HUES48 (cell line): ENCODE results near the gene GART.

Source experiments
- H3K27ac ChIP-seq: one replicate; pipeline ENCODE4 v1.7.0; 2013; ENCODE audit warnings: low read depth, low read length, inconsistent platforms
- H3K27me3 ChIP-seq: 2 replicates; pipeline ENCODE4 v1.6.1; 2013; ENCODE audit warnings: mild to moderate bottlenecking, low read length; ENCODE audit not compliant: control insufficient read depth, insufficient read depth
- H3K36me3 ChIP-seq: 2 replicates; pipeline ENCODE4 v1.6.1; 2013; ENCODE audit warnings: low read length; ENCODE audit not compliant: control insufficient read depth, insufficient read depth
- H3K4me1 ChIP-seq: 2 replicates; pipeline ENCODE4 v1.6.1; 2013; ENCODE audit warnings: mild to moderate bottlenecking, low read length; ENCODE audit not compliant: control insufficient read depth, insufficient read depth
- H3K4me3 ChIP-seq: 2 replicates; pipeline ENCODE4 v1.5.1; 2013; ENCODE audit warnings: mild to moderate bottlenecking, low read depth, low read length
- H3K9ac ChIP-seq: 2 replicates; pipeline ENCODE4 v1.6.1; 2013; ENCODE audit warnings: mild to moderate bottlenecking, low read depth, low read length, moderate library complexity
- H3K9me3 ChIP-seq: 2 replicates; pipeline ENCODE4 v1.6.1; 2013; ENCODE audit warnings: low read length; ENCODE audit not compliant: control insufficient read depth, insufficient read depth

GART gene

DNA sequence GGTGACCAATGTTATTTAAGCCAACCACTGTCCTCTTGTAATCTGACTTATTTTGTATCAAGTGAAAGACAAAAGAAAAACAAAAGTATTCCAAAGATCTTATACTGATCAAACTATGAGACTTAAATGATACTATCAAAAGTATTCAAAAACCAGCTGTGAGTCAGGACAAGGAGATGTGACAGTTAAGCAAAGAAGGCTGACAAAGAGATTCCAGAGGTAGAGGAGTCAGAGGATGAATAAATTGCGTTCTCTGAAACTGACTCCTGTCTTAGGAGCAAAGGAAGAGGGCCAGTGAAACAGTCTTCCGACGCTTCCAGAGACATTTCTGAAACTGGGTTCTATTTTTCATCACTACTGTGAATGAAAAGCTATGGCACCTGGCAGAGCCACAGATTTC lies 83.1 kb downstream of the GART start:
- Histone ChIP-seq H3K4me1 (no peaks in the 10 kb centered on the region), H3K27ac (no peak overlapping the region), H3K27me3 (no peaks in the 10 kb centered on the region), H3K9ac (no peak overlapping the region), H3K36me3 (peaks cover 30% of the 10 kb centered on the region), H3K4me3 (no peak overlapping the region), H3K9me3 (no peaks in the 10 kb centered on the region)

DNA sequence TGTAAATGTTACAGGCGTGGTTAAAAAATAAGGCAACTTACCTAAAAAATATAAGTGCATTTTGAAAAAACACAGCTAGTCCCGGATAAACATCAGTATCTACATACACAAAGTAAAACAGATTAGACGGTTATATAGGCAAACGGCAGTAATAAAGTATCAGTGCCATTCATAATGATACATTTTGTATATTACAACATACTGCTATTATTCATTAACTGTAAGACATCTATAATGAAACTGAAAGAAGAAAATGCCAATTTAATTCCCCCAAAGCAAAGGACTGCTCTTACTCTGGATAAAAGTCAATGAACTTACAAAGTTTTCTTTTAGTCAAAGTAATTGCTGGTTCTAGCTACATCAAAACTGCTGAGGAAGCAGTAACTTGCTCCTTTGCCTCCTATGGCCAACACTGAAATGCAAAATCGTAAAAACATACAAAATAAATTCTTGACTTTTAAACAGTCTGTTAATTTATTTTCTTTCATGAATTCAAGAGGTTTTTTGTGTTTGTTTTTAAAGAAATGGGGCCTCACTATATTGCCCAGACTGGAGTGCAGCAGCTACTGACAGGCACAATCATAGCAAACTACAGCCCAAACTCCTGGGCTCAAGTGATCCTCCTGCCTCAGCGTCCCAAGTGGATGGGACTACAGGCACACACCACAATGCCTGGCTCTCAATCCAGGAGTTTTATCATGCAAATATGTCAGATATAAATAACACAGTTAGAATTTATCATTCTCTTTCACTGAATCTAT lies 86.1 kb downstream of the GART start:
- H3K4me3 ChIP-seq: no peak overlapping the region
- no peaks in the 10 kb centered on the region for H3K4me1 ChIP-seq
- H3K36me3 ChIP-seq: peaks cover 36% of the 10 kb centered on the region
- no peaks in the 10 kb centered on the region for H3K9me3 ChIP-seq
- H3K9ac ChIP-seq: no peak overlapping the region
- no peak overlapping the region for H3K27ac ChIP-seq
- H3K27me3 ChIP-seq: no peaks in the 10 kb centered on the region
